Iris pigment epithelial cell (primary cell): Measurements from ENCODE around the gene TIGIT.

Experiments used
- DNase-seq: peaks from one replicate; pipeline ENCODE4 v3.0.0-alpha.2; 2011; ENCODE audit warnings: low read depth

The TIGIT gene

DNA sequence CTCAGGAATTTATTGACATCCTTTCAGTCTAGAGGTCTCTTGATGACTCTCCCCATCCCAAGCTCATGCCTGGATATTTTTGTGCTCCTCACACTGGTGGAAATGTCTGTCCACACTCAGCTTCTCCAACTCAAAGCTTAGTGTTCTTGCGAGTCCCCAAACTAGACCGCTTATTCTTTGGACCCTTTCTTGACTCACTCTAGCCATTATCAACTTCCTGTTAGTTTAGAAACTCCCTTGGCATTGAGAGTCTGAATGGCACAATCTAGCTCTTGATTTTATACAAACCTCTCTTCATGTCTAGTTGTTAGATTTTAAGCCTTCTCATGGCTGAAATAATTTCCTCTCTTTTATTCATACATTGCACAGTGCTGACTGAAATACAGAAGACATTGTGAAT lies 19.6 kb downstream of the TIGIT start:
- DNase-seq: no peak

DNA sequence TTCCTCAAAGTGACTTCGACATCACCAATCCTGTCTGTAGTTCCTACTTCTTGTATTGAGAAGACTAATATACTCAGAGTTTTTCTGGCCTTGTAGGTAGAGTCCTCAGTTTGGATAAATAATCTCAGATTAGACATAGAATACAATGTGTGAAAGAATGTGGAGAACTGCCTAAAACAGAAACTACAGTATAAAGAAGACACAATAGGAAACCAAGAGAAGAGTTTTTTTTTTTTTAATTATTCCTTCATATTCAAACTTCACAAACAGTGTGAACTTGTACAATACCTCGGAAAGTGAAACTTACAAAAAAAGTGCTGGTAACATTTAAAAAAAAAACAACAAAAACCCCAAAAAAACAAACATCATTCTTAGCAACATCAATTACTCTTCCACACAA lies 20.5 kb downstream of the TIGIT start:
- DNase-seq: no peak

DNA sequence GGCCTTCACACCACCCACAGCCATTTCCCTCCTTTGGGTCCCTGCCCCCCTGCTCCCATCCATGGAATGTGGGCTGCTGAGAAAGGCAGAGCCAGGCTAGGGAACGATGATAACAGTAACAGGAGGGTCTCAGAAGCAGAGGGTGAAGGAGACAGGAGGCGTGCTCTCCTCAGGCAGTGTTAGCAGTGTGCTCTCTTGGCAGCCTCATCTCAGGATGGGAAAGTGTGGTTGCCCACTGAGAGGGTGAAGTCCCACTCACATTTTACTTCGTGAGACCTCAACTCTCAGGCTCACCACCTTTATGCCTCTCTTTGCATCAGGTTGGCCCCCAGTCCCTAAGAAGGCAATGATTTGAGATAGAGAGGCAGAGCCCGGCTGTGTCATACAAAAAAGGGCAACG lies 24.5 kb downstream of the TIGIT start:
- DNase-seq: no peak

- peak; percentile 94 for DNase-seq
These were observed 25.6 kb downstream of the TIGIT start for GRCh38 chr3:114319453-114319852.

GRCh38 chr3:114320246-114320645 lies 26.4 kb downstream of the TIGIT start:
- no peak for DNase-seq

- no peak for DNase-seq
These were observed 29.9 kb downstream of the TIGIT start for GRCh38 chr3:114323546-114324254.

- DNase-seq: no peak
These were observed 33.8 kb downstream of the TIGIT start for GRCh38 chr3:114327665-114328064.

GRCh38 chr3:114328345-114328744 lies 34.5 kb downstream of the TIGIT start:
- DNase-seq: no peak

GRCh38 chr3:114329823-114330222 lies 36.0 kb downstream of the TIGIT start:
- no peak for DNase-seq

GRCh38 chr3:114331007-114331406 lies 37.2 kb downstream of the TIGIT start:
- DNase-seq: no peak

GRCh38 chr3:114331710-114332109 lies 37.9 kb downstream of the TIGIT start:
- DNase-seq: no peak

GRCh38 chr3:114332342-114333179 lies 38.7 kb downstream of the TIGIT start:
- DNase-seq: no peak

DNA sequence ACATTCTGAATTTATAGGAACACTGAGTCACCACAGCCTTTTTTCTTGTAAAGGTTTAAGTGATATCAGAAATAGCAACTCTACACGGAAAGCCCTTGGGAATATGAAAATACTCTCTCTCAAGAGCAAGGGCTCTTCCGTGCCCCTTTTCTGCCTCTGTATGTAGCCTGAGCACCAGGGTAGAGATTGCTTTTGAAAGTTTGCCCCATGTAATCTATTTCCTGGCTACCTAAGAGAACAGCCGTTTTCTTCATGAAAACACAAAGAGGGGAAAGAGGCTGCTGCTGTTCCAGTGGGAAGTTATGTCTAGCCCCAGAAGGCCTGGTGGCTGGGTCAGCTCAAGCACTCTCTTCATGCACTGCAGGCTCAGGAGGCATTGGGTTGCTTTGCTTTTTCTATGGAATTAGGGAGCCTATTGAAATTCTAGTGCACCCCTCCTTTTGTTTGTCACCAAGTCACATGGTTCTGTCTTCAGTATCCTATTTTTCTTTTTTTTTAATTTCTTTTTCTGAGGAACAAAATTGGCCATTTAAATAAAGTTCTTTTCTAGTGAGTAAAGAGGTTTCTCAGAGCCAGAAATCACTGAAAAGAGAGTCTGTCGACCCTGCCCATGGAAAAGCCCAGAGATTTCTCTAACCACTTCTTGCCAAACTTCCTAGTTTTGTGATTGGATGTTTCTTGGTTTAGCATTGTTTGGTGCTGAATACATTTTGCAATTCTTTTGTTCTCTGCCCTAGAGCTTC lies 39.5 kb downstream of the TIGIT start:
- DNase-seq: no peak

DNA sequence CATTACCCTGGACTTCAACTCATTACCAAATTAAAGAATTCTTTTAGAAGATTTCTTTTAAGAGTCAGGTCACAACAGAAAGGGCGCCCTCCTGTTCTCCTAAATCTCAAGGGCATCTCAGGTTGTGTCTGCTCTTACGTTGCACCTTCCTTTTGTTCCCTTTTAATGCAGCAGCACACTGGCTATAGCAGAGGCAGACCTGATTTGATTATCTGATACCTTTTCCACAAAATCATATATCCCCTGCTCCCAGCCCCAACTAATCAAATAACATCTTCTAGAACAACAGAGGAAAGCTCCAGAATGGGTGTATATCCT lies 40.1 kb downstream of the TIGIT start:
- DNase-seq: no peak

DNA sequence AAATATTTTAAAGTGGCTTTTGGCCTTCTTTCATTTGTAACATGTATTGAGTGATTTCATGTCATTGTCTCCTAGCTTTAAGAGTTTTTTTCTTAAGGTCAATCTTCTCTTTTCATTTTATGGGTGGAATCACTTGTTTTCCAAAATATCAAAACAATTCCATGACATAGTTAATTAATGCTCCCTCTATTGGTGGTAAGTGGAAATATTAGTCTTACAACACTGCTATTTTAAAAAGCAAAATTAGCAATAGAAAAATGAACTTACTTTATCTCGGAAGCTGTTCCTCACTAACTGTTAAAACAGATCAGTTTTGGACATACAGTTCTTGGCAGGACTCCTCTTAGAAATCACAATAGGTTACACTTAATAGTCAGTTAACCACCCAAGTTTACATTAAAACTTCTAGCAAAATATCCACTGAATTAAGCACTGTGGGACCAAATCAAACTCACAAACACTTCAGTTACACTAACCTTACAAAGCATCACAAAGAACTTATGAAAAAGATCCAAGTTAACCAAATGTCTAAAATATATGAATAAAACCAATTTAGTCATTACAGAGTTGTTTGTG lies 42.4 kb downstream of the TIGIT start:
- peak; percentile 8 for DNase-seq

DNA sequence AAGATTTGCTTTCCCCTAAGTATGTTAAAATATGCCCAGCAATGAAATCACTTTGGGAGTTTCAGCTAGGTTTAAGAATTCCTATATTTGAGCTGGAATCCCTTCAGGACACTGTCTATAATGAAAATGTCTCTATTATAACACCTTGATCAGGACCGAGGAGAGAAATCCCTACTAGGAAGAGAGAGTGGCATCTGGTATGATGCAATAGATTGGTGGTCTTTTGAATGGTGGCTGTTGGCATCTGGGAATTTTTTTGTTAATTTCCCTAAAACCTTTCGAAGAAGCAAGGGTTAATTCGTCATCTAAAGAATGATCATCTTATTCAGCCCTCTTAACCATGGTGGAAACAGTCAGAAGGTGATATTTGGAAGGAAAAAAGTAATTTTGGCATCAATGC lies 43.0 kb downstream of the TIGIT start:
- DNase-seq: no peak

- no peak for DNase-seq
These were observed 45.0 kb downstream of the TIGIT start for GRCh38 chr3:114338651-114339357.

DNA sequence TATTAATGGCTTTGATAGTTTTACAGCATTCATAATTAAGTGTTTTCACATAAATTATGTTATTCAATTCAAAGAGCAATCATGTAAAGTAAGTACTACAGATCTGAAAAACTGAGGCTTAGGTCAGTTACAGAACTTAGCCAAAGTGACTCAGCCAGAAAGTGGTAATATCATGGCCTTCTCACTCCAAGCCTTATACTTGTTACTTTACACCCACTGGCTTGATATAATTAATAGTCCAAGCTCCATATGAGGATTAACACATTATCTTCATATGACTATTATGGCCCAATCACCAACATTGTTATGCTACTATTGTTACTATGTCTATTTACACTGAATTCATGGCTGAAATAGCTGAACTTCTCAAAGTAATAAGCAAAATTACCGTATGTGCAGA lies 50.7 kb downstream of the TIGIT start:
- DNase-seq: no peak

DNA sequence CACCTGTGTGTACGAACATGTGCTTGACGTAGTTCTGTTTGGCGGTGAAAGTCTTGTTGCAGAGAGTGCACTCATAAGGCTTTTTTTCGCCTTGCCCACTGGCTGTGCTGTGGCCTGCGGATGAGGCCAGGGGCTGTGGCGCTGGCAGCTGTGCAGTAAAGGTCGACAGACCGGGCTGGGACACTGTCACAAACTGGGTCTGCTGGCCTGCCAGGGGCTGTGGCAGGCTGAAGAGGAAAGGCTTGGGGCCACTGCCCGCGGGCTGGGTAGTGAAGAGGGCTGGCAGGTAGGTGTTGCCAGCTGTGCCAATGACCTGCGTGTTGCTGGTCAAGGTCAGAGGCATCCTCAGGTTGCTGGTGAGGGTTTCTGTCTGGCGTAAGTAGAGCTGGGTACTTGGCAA lies 56.4 kb downstream of the TIGIT start:
- DNase-seq: no peak

- no peak for DNase-seq
These were observed 56.9 kb downstream of the TIGIT start for GRCh38 chr3:114350690-114351089.

- no peak for DNase-seq
These were observed 57.4 kb downstream of the TIGIT start for GRCh38 chr3:114351123-114351821.

DNA sequence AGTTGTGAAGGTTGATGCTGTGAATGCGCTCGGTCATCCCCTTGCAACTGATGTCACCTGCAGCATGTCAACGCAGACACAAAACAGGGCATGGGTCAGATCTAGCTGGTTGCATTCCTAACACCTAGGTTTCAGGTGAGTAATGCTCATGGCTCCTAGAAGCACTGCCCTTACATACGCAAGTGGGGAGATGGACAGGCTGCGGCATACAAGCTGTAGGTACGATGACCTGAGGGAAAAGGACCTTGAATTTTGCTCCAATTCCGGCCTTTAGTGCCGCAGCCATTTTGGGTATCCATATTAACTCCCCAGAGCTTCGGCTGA lies 58.0 kb downstream of the TIGIT start:
- no peak for DNase-seq
